Caco-2 (cell line): Measurements from ENCODE around the gene REEP1. TPM values are rescaled to one million over a fixed set of nuclear protein-coding genes. Genes with fewer than 3 reads are reported as not detected.
"Not testable (repeated sequence)": the region's sequence is repeated elsewhere in the genome, so short reads cannot be mapped to it uniquely, and the experiment has no call there.

ENCODE experiments used
- BruUV-seq: library from RNA; stranded (reverse); fragments of 400-500 nt; replicated peaks from 2 replicates; lab custom pipeline; 2021; lab: Mats Ljungman, UMichigan
- CTCF ChIA-PET: fragments of 300-600 bp; sonication (Branson Sonifier 250); formaldehyde crosslinking; loops from one replicate; lab custom pipeline; 2022; ENCODE audit warnings: antibody characterized with exemption; lab: Charles Lee
- POLR2A ChIA-PET: fragments of 300-600 bp; sonication (Branson Sonifier 250); formaldehyde crosslinking; loops from one replicate; lab custom pipeline; 2022; ENCODE audit warnings: antibody characterized with exemption; lab: Charles Lee
- DNase-seq, 2 experiments: peaks; one replicate each; pipeline versions ENCODE4 v3.0.0 to v3.0.0-alpha.2; 2020 to 2022
- H3K27me3 ChIP-seq: replicated peaks from 2 replicates; pipeline ENCODE4 v1.6.0; 2011; ENCODE audit warnings: low read length; ENCODE audit not compliant: control insufficient read depth, insufficient read depth
- H3K36me3 ChIP-seq: 2 replicates; pipeline ENCODE4 v1.5.1; 2011; ENCODE audit warnings: low read length; ENCODE audit not compliant: control insufficient read depth, insufficient read depth
- H3K4me1 ChIP-seq: fragments of 250-450 bp; sonication (Bioruptor Pico); 2 replicates; pipeline ENCODE4 v1.5.1; 2020; ENCODE audit warnings: mild to moderate bottlenecking
- H3K4me3 ChIP-seq: 2 replicates; pipeline ENCODE4 v1.5.1; 2011; ENCODE audit warnings: low read depth, mild to moderate bottlenecking, control low read depth, low read length
- H3K9me3 ChIP-seq: fragments of 250-450 bp; sonication (Bioruptor Pico); 2 replicates; pipeline ENCODE4 v1.5.1; 2020; ENCODE audit warnings: mild to moderate bottlenecking, moderate library complexity
- H3K27ac Mint-ChIP-seq: one replicate; pipeline ENCODE4 v1.8.0; 2022; ENCODE audit warnings: mixed read lengths; ENCODE audit not compliant: unreplicated experiment
- H3K27me3 Mint-ChIP-seq: one replicate; pipeline ENCODE4 v1.8.0; 2022; ENCODE audit warnings: mixed read lengths; ENCODE audit not compliant: insufficient read depth, unreplicated experiment
- H3K36me3 Mint-ChIP-seq: one replicate; pipeline ENCODE4 v1.8.0; 2022; ENCODE audit warnings: mild to moderate bottlenecking, mixed read lengths; ENCODE audit not compliant: insufficient read depth, unreplicated experiment
- H3K4me1 Mint-ChIP-seq: one replicate; pipeline ENCODE4 v1.8.0; 2022; ENCODE audit warnings: low read depth, mixed read lengths; ENCODE audit not compliant: unreplicated experiment
- H3K4me3 Mint-ChIP-seq: one replicate; pipeline ENCODE4 v1.8.0; 2022; ENCODE audit warnings: mild to moderate bottlenecking, moderate library complexity, mixed read lengths; ENCODE audit not compliant: unreplicated experiment
- H3K9me3 Mint-ChIP-seq: one replicate; pipeline ENCODE4 v1.8.0; 2022; ENCODE audit warnings: mixed read lengths; ENCODE audit not compliant: unreplicated experiment
- CTCF ChIP-seq, 2 experiments: fragments of 200-600 bp in 1 of 2; IDR thresholded peaks; 1 replicate in 1 of 2; 2 replicates in 1 of 2; pipeline versions ENCODE4 v1.5.1 to v1.8.0; 2011 to 2022; ENCODE audit warnings: antibody characterized with exemption in 1 of 2, control low read depth in 1 of 2, inconsistent platforms in 1 of 2, low read depth in 1 of 2, low read length in 1 of 2, mild to moderate bottlenecking in 1 of 2, moderate library complexity in 1 of 2; ENCODE audit not compliant: insufficient read depth in 1 of 2, severe bottlenecking in 1 of 2, unreplicated experiment in 1 of 2
- intact Hi-C: fragments of 100-400 bp; cut with micrococcal nuclease; formaldehyde crosslinking; loops from one replicate; pipeline ENCODE4 v1.10.0; 2022; ENCODE audit not compliant: unreplicated experiment
- total RNA-seq: library from RNA; stranded (reverse); gene quantifications from 2 replicates; pipeline ENCODE4 v1.2.3, GENCODE V29; 2022

Gene REEP1
- total RNA-seq, 1 experiment from 2014 or later = 16.6 TPM

GRCh38 chr2:86352137-86352726, 14.8 kb upstream of the REEP1 start:
- no peak overlapping the region for H3K4me3 ChIP-seq
- POLR2A ChIA-PET = no interaction called here
- no peaks in the 10 kb centered on the region for H3K9me3 Mint-ChIP-seq
- 0 out of 2 replicates have a peak, but pooled peaks cover 5% of the 10 kb centered on the region for H3K4me1 ChIP-seq
- DNase-seq = no peak
- intact Hi-C loops = no loop called here
- H3K36me3 ChIP-seq = no peaks in the 10 kb centered on the region
- H3K27me3 Mint-ChIP-seq = no peaks in the 10 kb centered on the region
- no peak overlapping the region for H3K27ac Mint-ChIP-seq
- no peak for TF ChIP-seq CTCF (IDR thresholded peaks at IDR 0.05; ENCODE audit: insufficient read depth in 1 of 2, low read depth in 1 of 2, low read length in 1 of 2, severe bottlenecking in 1 of 2, unreplicated experiment in 1 of 2)
- H3K4me3 Mint-ChIP-seq = no peak overlapping the region
- H3K36me3 Mint-ChIP-seq = no peaks in the 10 kb centered on the region
- H3K9me3 ChIP-seq = no peaks in the 10 kb centered on the region
- peaks cover 5% of the 10 kb centered on the region for H3K4me1 Mint-ChIP-seq
- CTCF ChIA-PET = interaction anchor here (0.6 kb wide), 1 partner anchor 16 kb away, joined by 5 read pairs; no protein-coding TSS in a partner anchor
- BruUV-seq = no TSS peak
- H3K27me3 ChIP-seq = no peaks in the 10 kb centered on the region

- CTCF ChIA-PET = no interaction called here
Measured at GRCh38 chr2:86350751-86351150, 13.3 kb upstream of the REEP1 start.

GRCh38 chr2:86347401-86347800, 10.0 kb upstream of the REEP1 start:
- ChIA-PET CTCF (no interaction called here), POLR2A (no interaction called here)
- no TSS peak for BruUV-seq
- no peaks in the 10 kb centered on the region for H3K9me3 Mint-ChIP-seq
- Histone ChIP-seq H3K4me3 (no peak overlapping the region), H3K9me3 (peaks cover 5% of the 10 kb centered on the region; the same call in 1 of the 2 replicates), H3K4me1 (0 out of 2 replicates have a peak, but pooled peaks cover 13% of the 10 kb centered on the region), H3K27me3 (no peaks in the 10 kb centered on the region), H3K36me3 (no peaks in the 10 kb centered on the region)
- intact Hi-C loops = no loop called here
- H3K4me3 Mint-ChIP-seq = no peak overlapping the region
- no peaks in the 10 kb centered on the region for H3K27me3 Mint-ChIP-seq
- peaks cover 11% of the 10 kb centered on the region for H3K4me1 Mint-ChIP-seq
- no peak for DNase-seq
- H3K36me3 Mint-ChIP-seq = no peaks in the 10 kb centered on the region
- no peak overlapping the region for H3K27ac Mint-ChIP-seq
- TF ChIP-seq CTCF (IDR thresholded peaks at IDR 0.05; ENCODE audit: insufficient read depth in 1 of 2, low read depth in 1 of 2, low read length in 1 of 2, severe bottlenecking in 1 of 2, unreplicated experiment in 1 of 2) = no peak

More at GRCh38 chr2:86350751-86351150, 13.3 kb upstream of the REEP1 start:
- H3K27ac Mint-ChIP-seq = no peak overlapping the region
- no TSS peak for BruUV-seq
- no peak for DNase-seq
- no peaks in the 10 kb centered on the region for H3K9me3 Mint-ChIP-seq
- H3K36me3 ChIP-seq = no peaks in the 10 kb centered on the region
- 0 out of 2 replicates have a peak, but pooled peaks cover 13% of the 10 kb centered on the region for H3K4me1 ChIP-seq
- H3K36me3 Mint-ChIP-seq = no peaks in the 10 kb centered on the region
- no peak for TF ChIP-seq CTCF (IDR thresholded peaks at IDR 0.05; ENCODE audit: insufficient read depth in 1 of 2, low read depth in 1 of 2, low read length in 1 of 2, severe bottlenecking in 1 of 2, unreplicated experiment in 1 of 2)
- H3K4me3 Mint-ChIP-seq = no peak overlapping the region
- no peaks in the 10 kb centered on the region for H3K9me3 ChIP-seq
- intact Hi-C loops = no loop called here
- POLR2A ChIA-PET = no interaction called here
- no peaks in the 10 kb centered on the region for H3K27me3 ChIP-seq
- H3K4me1 Mint-ChIP-seq = peaks cover 9% of the 10 kb centered on the region
- H3K4me3 ChIP-seq = no peak overlapping the region
- no peaks in the 10 kb centered on the region for H3K27me3 Mint-ChIP-seq

GRCh38 chr2:86345783-86346370, 8.5 kb upstream of the REEP1 start:
- H3K4me3 ChIP-seq, H3K9me3 Mint-ChIP-seq, H3K4me3 Mint-ChIP-seq, intact Hi-C loops, H3K36me3 Mint-ChIP-seq, H3K27me3 Mint-ChIP-seq, H3K36me3 ChIP-seq, BruUV-seq, H3K27me3 ChIP-seq, POLR2A ChIA-PET, CTCF ChIA-PET: not testable (repeated sequence)
- Histone ChIP-seq H3K4me1 (peaks cover 11% of the 10 kb centered on the region; the same call in 1 of the 2 replicates), H3K9me3 (peaks cover 11% of the 10 kb centered on the region)
- Mint-ChIP-seq H3K27ac (peak overlapping the region; percentile 48), H3K4me1 (peaks cover 11% of the 10 kb centered on the region)
- DNase-seq = peak; percentile 54 to 63
